ENCODE results near the gene NAA16.

NAA16 gene

GRCh38 chr13:41426047-41426446, 115.0 kb downstream of the NAA16 start:
- H3K4me3 ChIP-seq (ENCODE audit: low read length), result no peak overlapping the region
- no peak for DNase-seq (ENCODE audit: low read depth)
- H3K4me1 ChIP-seq (ENCODE audit: control insufficient read depth, insufficient read depth, low read length), result peaks cover 6% of the 10 kb centered on the region
- H3K9ac ChIP-seq (ENCODE audit: low read length), result no peak overlapping the region
- H3K27me3 ChIP-seq (replicated peaks; ENCODE audit: control insufficient read depth, insufficient read depth, low read length), result peaks cover 7% of the 10 kb centered on the region
- H3K36me3 ChIP-seq (ENCODE audit: control insufficient read depth, insufficient read depth, low read length, severe bottlenecking), result no peaks in the 10 kb centered on the region
- no peaks in the 10 kb centered on the region for H3K9me3 ChIP-seq (ENCODE audit: control insufficient read depth, low read length)
